ENCODE results near the gene PAF1.

The PAF1 gene

DNA sequence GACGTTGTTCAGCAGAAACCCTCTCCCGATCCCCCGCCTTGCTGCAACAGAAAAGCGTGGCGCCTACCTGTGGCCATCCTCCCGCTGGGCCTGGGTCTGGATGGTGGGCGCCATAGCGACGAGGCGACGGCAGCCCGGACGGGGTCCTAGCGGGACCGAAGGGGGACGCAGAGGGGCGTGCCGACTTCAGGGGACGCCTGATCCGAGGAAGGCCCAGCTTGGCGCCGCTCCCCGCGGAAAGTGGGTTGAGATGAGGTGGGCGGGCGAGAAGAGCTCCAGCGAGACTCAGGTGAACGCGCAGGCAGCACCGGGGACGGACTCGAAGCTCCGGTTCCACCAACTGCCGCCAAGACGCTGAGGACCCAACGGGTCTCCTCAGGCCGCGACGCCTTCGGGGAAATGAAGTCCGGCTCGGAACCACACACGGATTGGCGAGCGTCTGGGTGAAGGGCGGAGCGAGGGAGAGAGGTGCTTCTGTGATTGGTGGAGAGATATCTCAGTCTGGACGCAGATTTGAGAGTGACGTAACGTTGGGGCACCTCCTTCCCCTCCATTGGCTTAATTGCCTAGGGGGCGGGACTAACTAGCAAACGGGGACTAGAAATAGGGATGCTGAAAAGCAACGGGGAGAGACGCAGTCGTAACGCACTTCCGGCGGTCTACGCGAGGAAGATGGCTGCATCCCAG lies at the start of gene PAF1, which contains the start of gene MED29:
Gene PAF1, minus strand, starts transcription at position 356 of the 687 bp plus-strand sequence. Its CDS starts 242 bp downstream, at position 114.
Gene MED29, plus strand, starts transcription at position 628 of the 687 bp plus-strand sequence. Its CDS starts 45 bp downstream, at position 673.
- DNase-seq = peak; percentile 99 to 100

DNA sequence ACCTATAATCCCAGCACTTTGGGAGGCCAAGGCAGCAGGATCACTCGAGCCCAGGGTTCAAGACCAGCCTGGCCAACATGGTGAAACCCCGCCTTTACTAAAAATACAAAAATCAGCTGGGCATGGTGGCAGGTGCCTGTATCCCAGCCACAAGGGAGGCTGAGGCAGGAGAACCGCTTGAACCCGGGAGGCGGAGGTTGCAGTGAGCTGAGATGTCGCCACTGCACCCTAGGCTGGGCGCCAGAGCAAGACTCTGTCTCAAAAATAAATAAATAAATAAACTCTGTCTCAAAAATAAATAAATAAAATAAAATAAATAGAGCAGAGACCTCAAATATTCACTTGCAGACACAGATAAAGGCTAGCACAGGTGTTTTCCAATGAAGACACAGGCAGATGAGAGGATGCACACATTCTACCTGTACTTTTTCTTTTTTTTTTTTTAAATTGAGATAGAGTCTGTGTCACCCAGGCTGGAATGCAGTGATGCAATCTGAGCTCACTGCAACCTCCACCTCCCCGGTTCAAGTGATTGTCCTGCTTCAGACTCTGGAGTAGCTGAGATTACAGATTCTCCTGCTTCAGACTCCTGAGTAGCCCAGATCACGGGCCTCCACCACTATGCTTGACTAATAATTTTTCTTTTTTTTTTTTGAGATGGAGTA lies 47.5 kb upstream of the PAF1 start:
- no peak for DNase-seq

DNA sequence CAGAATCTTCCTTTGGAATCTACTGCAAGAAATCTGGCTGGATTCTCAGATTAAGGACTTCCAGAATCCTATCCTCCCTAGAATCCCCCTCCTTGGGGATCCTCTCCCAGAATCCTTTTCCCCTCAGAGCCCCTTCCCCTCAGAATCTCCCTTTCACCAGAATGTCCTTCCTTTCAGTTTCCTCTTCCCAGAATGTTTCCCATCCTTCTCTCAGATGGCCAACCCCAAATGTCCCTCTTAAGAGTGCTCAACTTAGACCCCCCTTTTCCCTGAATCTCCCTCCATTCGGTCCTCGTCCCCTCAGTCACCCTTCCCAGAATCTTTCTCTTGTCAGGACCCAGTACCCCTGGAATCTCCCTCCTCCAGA lies 45.4 kb upstream of the PAF1 start:
- DNase-seq = no peak

DNA sequence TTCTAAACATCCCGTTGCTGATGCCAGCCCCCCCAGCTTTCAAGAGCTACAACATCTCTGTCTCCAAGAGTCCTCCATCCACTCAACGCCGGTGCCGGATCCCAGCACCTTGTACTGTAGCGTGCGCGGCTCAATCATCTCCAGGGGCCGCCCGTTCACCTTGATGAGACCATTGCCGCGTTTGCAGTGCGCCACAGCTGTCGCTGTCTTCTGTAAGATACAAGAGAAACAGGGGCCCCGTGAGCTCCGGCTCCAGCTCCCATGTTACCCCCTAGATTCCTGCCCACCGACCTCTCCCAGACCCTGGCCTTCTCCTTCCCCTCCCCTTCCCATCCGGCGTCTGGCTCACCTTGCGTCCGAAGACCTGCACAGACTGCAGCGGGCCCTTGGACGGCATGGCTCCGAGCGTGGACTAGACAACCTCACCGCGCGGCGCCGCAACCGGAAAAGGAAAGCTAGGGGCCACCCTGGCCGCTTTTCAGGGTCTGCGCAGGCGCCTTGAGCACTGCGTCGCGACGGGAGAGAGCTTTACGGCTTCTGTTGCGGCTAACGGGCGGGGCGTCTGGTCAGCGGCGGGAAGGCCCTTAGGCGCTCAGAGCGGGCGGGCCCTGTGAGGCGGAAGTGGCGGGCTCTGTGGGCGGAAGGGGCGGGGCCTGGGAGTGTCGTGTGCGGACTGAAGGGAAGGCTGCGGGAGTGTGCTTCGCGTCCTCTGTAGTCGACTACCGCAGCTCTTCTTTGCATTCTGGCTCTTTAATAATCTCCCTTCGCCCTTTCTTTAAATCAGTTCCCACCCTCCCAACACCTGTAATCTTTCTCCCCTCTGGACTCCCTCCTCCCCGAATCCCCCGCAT lies 44.8 kb upstream of the PAF1 start, which contains the start of gene RPS16:
Gene RPS16, minus strand, starts transcription at position 451 of the 851 bp plus-strand sequence. Its CDS starts 54 bp downstream, at position 397.
- peak; percentile 98 to 99 for DNase-seq

DNA sequence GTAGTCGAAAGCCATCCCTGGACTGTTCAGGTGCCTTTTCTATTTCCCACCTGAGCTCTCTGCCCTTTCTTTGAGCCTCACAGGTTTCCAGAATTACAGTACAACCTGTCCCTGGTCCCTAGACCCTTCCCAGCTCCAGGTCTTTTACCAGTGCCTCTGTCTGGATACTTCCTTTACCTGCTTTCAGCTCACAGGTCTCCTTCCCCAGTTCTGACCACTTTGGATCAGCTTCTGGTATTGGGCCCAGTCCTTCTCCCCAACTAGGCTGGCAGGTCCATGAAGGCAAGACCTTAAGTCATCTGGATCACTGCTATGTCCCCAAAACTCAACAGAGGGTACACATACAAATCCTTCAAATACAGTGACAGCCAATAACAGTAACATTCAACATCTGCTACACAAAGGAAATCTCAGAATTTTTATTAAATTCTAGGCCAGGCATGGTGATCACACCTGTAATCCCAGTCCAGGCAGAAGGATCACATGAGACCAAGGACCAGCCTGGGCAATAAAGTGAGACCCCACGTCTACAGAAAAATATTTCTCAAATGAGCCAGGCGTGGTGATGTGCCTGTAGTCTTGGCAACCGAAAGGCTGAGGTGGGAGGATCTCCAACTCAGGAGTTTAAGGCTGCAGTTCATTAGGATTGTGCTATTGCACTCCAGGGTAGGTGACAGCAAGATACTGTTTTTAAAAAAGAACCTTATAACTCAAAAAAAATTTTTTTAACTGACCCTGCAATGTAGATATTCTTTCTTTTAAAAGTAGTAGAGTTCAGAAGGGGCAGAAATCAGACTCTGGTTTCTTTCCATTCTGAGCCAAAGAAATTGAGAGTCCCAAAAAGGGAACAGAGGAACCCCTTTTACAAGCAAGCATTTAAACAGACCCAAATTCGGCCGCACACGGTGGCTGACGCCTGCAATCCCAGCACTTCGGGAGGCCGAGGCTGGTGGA lies 43.5 kb upstream of the PAF1 start:
- DNase-seq = no peak

DNA sequence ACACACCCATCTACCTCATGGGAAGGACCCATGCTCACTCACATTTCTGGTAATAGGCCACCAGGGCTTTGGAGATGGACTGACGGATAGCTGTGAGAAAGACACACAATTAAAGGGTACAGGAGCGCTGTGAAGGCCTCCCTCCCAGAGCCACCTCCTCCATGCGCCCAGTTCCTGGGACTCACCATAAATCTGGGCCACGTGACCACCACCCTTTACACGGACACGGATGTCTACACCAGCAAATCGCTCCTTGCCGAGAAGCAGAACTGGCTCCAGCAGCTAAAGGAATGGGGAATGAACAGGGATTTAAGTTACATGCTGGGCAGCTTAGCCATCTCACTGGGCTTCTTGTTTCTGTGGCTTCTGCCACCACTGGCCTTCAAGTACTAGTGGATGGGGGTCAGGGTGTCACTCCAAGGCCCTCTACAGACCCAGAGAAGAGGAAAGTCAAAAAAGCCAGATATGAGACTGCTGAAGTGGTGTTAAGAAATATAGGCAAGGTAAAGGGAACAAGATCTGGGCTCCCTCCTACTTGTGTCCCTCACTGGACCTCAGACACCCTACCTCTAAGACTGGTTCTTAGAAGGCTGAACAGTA lies 42.7 kb upstream of the PAF1 start:
- DNase-seq = no peak

DNA sequence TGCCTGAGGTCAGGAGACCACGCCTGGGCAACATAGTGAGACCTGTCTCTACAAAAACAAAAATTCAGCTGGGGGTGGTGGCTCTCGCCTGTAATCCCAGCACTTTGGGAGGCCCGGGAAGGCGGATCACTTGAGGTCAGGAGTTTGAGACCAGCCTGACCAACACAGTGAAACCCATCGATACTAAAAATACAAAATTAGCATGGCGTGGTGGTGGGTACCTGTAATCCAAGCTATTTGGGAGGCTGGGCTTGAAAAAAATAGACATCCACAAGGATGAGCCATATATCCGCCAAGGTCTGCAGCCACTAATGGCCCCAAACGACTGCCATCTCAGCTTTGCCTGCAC lies 41.7 kb upstream of the PAF1 start:
- no peak for DNase-seq

DNA sequence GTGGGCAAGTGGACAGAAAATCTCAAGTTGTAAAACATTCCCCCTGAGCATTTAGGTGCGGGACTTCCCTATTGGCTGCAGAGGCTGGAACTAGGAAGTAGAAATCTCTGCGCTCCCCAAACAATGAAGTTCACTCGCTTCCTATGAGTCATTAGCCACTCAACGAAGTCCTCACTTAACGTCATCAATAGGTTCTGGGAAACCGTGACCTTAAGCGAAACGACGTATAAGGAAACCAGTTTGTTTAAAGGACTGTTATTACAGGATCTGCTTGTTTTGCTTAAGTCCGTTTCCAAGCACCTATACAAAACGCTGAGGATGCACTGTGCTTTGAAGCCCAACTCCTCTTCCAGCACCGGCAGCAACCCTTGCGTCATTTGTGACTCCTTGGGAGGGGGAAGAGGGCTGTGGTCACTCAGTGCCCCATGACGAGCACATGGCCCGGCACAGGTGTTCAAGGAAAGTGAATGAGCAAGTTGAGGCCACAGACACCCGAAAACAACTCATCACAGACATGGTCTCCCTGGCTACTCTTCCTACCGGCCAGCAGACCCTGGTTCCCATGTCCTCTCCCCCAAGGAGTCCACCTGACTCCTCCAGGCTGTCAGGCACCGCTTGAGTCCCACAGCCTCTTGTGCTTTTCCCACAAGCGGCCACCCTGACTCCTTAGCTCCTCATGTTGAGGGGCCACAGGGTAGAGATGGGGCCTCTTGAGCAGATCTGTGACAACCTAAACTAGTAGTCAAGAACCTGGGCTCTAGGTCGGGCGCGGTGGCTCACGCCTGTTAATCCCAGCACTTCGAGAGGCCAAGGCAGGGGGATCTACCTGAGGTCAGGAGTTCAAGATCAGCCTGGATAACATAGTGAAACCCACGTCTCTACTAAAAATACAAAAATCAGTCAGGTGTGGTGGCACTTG lies 40.0 kb upstream of the PAF1 start:
- DNase-seq = no peak

DNA sequence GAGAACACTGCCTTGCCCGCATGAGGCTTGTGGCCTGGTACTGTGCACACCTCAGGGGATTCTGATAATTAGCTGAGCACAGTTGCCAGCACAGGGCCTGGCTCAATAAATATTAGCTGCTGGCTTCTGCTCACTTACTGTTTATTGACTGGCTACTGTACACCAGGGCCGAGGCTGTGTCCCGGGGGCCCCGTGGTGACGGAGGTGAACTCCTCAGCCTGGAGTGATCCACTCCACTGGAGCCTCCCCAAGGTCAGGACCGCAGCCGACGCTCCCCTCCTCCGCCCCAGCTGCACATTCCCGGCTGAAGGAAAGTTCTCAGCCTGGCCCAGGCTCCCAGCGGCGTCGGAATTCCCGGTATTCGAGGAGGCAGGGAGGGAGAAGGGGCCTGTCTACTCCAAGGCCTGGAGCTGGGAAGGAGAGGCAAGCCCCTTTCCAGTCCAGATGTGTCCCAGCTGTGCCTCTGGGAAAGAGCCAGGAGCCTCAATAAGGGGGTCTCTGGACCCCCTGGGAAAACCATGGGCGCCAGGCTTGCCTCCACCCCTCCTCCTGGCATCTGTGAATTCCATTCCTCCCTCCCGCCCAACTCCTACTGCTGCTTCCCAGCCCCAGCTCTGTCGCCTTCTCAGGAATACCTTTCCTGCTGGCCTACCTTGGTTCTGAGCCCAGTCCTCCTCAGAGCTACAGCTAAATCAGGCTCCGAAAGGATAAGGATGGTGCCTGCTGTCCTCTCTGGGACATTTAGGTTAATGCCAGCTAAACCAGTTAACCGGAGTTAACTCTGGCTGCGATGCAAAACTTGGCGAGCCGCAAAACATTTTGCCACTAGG lies 37.6 kb upstream of the PAF1 start:
- DNase-seq = no peak

DNA sequence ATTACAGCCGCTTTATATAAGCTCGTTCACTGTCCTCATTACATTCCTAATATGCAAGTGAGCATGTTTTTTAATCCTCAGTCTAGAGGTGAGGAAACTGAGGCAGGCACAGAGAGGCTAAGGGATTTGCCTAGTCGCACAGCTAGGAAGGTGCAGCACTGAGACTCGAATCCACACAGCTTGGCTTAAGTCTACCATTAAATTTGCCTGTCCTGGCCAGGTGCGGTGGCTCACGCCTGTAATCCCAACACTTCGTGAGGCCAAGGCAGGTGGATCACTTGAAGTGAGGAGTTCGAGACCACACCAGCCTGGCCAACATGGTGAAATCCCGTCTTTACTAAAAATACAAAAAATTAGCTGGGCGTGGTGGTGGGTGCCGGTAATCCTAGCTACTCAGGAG lies 36.8 kb upstream of the PAF1 start:
- no peak for DNase-seq

DNA sequence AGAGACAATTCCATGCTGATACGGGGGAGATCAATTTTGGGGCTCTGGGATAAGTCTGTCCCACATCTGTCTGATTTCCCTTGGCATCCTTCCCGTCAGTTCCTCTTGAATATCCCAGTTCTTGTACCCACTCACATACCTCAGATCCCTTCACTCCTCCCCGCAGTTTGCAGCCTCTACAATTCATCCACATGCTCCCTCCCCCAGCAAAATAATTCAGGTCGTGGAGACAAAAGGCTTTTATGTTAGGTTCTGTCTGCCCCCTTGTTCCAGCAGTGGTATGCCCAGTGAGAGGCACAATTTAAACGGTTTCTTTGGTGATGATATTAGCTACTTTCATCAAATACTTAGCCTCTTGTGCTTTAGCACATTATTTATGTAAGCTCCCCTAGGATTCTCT lies 35.3 kb upstream of the PAF1 start:
- DNase-seq = no peak

DNA sequence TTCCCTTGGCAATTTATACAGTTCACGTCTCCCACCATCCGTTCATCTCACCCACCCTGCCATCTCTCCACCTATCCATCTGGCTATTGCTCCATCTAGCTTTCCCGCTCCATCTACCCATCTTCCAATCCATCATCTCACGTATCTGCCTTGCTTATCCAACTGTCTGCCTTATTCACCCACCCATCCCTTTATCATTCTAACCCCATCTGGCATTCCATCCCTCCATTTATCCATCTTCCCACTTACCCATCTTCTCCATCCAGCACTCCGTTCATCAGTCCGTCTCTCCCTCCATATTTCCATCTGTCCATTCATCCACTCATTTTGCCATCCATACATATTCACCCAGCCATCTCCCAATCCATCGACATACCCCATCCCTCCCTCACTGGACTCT lies 34.8 kb upstream of the PAF1 start:
- DNase-seq = no peak

DNA sequence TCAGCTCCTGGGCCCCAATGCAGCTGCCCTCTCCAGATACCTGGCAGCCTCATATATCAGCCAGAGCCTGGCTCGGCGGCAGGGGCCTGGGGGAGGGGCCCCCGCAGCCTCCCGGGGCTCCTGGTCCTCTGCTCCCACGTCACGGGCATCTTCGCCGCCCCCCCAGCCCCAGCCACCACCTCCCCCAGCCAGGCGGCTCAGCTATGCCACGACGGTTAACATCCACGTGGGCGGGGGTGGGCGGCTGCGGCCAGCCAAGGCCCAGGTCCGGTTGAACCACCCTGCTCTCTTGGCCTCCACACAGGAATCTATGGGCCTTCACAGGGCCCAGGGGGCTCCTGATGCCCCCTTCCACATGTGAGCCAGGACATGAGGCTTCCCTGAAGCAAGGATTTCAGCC lies 34.0 kb upstream of the PAF1 start:
- no peak for DNase-seq

DNA sequence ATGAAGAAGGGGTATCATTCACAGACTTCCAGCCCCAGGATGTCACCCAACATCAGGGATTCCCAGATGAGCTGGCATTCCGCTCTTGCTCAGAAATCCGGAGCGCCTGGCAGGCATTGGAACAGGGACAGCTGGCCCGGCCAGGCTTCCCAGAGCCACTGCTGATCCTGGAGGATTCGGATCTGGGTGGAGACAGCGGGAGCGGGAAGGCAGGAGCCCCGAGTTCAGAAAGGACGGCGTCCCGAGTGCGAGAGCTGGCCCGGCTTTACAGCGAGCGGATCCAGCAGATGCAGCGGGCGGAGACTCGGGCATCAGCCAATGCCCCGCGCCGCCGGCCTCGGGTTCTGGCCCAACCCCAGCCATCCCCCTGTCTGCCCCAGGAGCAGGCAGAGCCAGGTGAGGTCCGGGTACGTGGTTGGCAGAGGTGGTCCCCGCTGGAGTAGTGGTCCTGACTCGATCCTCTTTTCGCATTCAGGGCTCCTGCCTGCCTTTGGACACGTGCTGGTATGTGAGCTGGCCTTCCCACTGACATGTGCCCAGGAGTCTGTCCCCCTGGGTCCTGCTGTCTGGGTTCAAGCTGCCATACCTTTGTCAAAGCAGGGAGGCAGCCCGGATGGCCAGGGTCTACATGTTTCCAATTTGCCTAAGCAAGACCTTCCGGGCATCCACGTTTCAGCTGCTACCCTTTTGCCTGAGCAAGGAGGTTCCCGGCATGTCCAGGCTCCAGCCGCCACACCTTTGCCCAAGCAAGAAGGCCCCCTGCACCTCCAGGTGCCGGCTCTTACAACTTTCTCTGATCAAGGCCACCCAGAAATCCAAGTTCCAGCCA lies 32.6 kb upstream of the PAF1 start:
- no peak for DNase-seq

DNA sequence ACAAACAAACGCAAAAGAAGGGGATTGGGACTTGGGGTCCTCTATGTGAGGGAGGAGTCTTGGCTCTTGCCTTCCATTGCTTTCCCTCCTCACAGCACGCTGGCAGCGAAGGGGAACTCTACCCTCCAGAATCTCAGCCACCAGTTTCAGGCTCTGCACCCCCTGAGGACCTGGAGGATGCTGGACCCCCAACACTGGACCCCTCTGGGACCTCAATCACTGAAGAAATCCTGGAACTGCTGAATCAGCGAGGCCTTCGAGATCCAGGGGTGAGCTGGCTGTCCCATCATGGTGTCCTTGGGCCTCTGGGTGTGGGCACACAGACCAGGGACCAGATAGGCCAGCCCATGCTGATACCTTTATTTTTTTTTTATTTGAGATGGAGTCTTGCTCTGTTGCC lies 31.1 kb upstream of the PAF1 start:
- no peak for DNase-seq

DNA sequence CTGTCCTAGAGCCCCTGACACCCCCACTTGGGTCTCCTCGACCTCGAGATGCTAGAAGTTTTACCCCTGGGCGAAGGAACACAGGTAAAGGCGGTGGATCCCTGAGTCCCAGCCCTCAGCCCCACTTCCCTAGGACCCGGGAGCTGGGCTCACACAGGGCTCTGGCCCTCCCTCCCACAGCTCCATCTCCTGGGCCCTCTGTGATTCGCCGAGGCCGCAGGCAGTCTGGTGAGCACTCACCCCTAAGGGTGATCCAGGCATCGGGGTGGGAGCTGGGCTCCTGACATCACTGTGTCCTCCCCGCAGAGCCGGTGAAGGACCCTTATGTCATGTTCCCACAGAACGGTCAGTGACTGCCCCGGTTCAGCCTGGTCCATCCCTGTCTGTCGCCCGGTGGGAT lies 29.9 kb upstream of the PAF1 start:
- no peak for DNase-seq

DNA sequence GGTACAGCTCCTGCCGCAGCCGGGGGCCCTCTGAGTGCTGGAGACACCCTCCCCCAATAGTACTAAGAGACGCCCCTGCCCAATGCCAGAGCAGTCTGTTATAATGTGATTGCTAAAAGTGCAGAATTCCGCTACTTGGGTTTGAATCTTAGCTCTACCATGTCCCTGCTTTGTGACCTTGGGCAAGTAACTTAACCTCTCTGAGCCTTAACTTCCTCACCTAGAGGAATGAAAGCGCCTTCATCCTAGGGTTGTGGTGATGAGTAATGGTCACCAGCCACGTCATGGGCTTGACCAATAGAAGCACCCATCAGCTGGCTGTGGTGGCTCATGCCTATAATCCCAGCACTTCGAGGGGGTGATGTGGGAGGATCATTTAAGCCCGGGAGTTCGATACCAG lies 28.1 kb upstream of the PAF1 start:
- no peak for DNase-seq

DNA sequence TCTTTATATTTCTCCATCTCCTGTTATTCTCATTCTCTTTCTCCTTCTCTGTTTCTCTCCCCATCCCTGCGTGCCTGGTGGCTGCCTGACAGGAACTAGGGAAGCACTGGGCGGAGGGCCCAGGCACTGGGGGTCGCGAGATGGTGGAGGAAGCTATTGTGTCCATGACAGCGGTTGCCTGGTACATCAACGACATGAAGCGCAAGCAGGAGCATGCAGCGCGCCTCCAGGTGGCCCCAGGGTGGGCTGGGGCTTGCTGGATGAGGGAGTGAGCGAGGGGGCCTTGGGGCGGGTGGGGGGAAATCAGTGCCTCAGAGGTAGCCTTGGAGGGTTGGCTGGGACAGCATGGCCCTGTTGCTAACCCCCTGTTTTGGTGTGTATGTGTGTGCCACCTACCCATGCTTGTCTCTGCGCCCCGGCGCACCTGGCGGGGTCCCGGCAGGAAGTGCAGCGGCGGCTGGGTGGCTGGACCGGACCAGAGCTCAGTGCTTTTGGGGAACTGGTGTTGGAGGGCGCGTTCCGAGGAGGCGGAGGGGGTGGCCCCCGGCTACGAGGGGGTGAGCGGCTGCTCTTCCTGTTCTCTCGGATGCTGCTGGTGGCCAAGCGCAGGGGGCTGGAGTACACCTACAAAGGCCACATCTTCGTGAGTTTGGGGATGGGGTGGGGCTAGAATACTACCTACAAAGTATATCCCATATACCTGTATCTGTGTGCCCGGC lies 26.7 kb upstream of the PAF1 start:
- DNase-seq = no peak

Data from NCI-H446 (cell line).